ENCODE measurements around the gene KCTD1. TPM values are rescaled to one million over a fixed set of nuclear protein-coding genes. Genes with fewer than 3 reads are reported as not detected.

The KCTD1 gene
- total RNA-seq, 1 experiment from 2014 or later = 4.1 TPM

- TF ChIP-seq CTCF (conservative IDR thresholded peaks at IDR 0.05; ENCODE audit: low read depth, low read length) (no peak), EZH2 (IDR thresholded peaks at IDR 0.05; ENCODE audit: borderline replicate concordance, low read depth, low read length, poor library complexity, severe bottlenecking) (no peak)
- Histone ChIP-seq H3K27me3 (replicated peaks; ENCODE audit: insufficient read depth, low read depth, low read length, poor library complexity) (peaks cover 3% of the 10 kb centered on the region), H3K9me3 (ENCODE audit: low read depth, low read length, poor library complexity, severe bottlenecking) (no peaks in the 10 kb centered on the region), H3K36me3 (ENCODE audit: insufficient read depth, low read length, poor library complexity, severe bottlenecking) (no peaks in the 10 kb centered on the region), H3K4me3 (ENCODE audit: low read depth, low read length, poor library complexity, severe bottlenecking) (no peak overlapping the region), H3K27ac (ENCODE audit: low read depth, low read length, poor library complexity, severe bottlenecking) (no peak overlapping the region), H3K4me1 (ENCODE audit: insufficient read depth, low read length, poor library complexity, severe bottlenecking) (no peaks in the 10 kb centered on the region)
- intact Hi-C loops (cut with micrococcal nuclease; ENCODE audit: unreplicated experiment) = no loop called here
- ChIA-PET CTCF (no interaction called here), POLR2A (ENCODE audit: low non-redundant PET) (no interaction called here)
- no TSS peak for BruUV-seq (replicated peaks)
- DNase-seq (ENCODE audit: low spot score) = no peak
Observed at GRCh38 chr18:26424428-26425147, 123.8 kb downstream of the KCTD1 start.

GRCh38 chr18:26422472-26423162 lies 125.7 kb downstream of the KCTD1 start:
- Histone ChIP-seq H3K9me3 (ENCODE audit: low read depth, low read length, poor library complexity, severe bottlenecking) (no peaks in the 10 kb centered on the region), H3K27ac (ENCODE audit: low read depth, low read length, poor library complexity, severe bottlenecking) (no peak overlapping the region), H3K36me3 (ENCODE audit: insufficient read depth, low read length, poor library complexity, severe bottlenecking) (no peaks in the 10 kb centered on the region), H3K27me3 (replicated peaks; ENCODE audit: insufficient read depth, low read depth, low read length, poor library complexity) (peaks cover 3% of the 10 kb centered on the region), H3K4me3 (ENCODE audit: low read depth, low read length, poor library complexity, severe bottlenecking) (no peak overlapping the region), H3K4me1 (ENCODE audit: insufficient read depth, low read length, poor library complexity, severe bottlenecking) (no peaks in the 10 kb centered on the region)
- ChIA-PET POLR2A (ENCODE audit: low non-redundant PET) (no interaction called here), CTCF (no interaction called here)
- TF ChIP-seq CTCF (conservative IDR thresholded peaks at IDR 0.05; ENCODE audit: low read depth, low read length) = no peak
- intact Hi-C loops (cut with micrococcal nuclease; ENCODE audit: unreplicated experiment) = no loop called here
- no TSS peak for BruUV-seq (replicated peaks)
- no peak for DNase-seq (ENCODE audit: low spot score)

DNA sequence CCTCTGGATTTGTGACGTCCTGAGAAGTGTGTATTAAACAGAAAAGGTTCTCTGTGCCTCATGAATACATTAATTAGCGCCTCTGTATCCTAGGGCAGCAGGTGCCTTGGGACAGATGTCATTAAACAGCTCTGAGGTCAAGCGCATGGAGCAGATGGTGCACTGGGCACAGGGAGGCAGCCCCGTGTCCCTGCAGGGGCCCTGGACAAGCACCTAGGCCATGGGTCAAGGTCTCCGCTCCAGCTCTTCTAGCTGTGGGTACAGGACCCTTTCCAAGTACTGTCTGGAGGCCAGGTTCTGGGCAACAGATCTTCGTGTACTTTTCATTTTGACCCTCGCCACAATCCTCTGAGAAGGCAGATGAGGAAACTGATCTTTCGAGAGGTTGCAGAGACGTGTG lies 126.4 kb downstream of the KCTD1 start:
- TF ChIP-seq EZH2 (IDR thresholded peaks at IDR 0.05; ENCODE audit: borderline replicate concordance, low read depth, low read length, poor library complexity, severe bottlenecking) (no peak), CTCF (conservative IDR thresholded peaks at IDR 0.05; ENCODE audit: low read depth, low read length) (no peak)
- BruUV-seq (replicated peaks) = no TSS peak
- no peak for DNase-seq (ENCODE audit: low spot score)
- H3K4me1 ChIP-seq (ENCODE audit: insufficient read depth, low read length, poor library complexity, severe bottlenecking) = no peaks in the 10 kb centered on the region
- no peaks in the 10 kb centered on the region for H3K36me3 ChIP-seq (ENCODE audit: insufficient read depth, low read length, poor library complexity, severe bottlenecking)
- H3K27ac ChIP-seq (ENCODE audit: low read depth, low read length, poor library complexity, severe bottlenecking) = no peak overlapping the region
- peaks cover 3% of the 10 kb centered on the region for H3K27me3 ChIP-seq (replicated peaks; ENCODE audit: insufficient read depth, low read depth, low read length, poor library complexity)
- H3K4me3 ChIP-seq (ENCODE audit: low read depth, low read length, poor library complexity, severe bottlenecking) = no peak overlapping the region
- intact Hi-C loops (cut with micrococcal nuclease; ENCODE audit: unreplicated experiment) = no loop called here
- ChIA-PET CTCF (no interaction called here), POLR2A (ENCODE audit: low non-redundant PET) (no interaction called here)
- H3K9me3 ChIP-seq (ENCODE audit: low read depth, low read length, poor library complexity, severe bottlenecking) = no peaks in the 10 kb centered on the region
